Measurements from ENCODE around the gene IL22RA2.
"Not testable (repeated sequence)": the region's sequence is repeated elsewhere in the genome, so short reads cannot be mapped to it uniquely, and the experiment has no call there.

The IL22RA2 gene

DNA sequence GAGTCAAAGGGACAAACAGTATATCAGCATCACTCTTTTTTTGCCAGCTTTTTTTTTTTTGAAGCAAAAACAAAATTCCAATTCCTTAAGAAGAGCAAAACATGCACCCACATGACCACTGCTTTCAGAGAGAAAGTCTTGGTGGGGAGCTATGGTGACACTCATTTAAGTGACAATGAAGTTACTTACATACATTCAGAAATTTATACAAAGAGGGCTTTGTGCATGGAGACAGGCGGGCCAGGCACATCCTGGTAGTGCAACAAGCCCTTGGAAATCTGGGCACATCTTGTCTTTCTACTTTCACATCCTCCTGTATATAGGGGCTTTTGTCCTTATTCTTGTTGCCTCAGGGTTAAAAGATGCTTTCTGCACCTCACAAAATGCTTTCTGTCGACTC, 55.9 kb downstream of the IL22RA2 start:
- DNase-seq (ENCODE audit: low read depth): no peak
- TF ChIP-seq, protein P1, sequence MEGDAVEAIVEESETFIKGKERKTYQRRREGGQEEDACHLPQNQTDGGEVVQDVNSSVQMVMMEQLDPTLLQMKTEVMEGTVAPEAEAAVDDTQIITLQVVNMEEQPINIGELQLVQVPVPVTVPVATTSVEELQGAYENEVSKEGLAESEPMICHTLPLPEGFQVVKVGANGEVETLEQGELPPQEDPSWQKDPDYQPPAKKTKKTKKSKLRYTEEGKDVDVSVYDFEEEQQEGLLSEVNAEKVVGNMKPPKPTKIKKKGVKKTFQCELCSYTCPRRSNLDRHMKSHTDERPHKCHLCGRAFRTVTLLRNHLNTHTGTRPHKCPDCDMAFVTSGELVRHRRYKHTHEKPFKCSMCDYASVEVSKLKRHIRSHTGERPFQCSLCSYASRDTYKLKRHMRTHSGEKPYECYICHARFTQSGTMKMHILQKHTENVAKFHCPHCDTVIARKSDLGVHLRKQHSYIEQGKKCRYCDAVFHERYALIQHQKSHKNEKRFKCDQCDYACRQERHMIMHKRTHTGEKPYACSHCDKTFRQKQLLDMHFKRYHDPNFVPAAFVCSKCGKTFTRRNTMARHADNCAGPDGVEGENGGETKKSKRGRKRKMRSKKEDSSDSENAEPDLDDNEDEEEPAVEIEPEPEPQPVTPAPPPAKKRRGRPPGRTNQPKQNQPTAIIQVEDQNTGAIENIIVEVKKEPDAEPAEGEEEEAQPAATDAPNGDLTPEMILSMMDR (IDR thresholded peaks at IDR 0.05; ENCODE audit: low read depth, low read length, missing control alignments): no peak
- H3K4me3 ChIP-seq (ENCODE audit: low read depth, low read length): no peak overlapping the region

DNA sequence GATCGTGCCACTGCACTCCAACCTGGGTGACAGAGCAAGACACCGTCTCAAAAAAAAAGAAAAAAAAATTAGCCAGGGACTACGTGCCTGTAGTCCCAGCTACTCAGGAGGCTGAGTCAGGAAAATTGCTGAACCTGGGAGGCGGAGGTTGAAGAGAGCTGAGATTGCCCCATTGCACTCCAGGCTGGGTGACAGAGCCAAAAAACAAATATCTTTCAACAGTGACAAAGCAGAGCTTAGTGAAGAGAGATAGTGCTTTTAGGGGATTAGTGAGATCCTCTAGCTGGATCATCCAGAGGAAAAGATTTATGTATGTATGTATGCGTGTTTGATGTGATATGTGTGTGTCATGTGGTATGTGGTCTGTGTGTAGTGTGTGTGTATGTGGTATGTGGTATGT, 56.6 kb downstream of the IL22RA2 start:
- no peak for DNase-seq (ENCODE audit: low read depth)
- TF ChIP-seq, protein P1 (IDR thresholded peaks at IDR 0.05; ENCODE audit: low read depth, low read length, missing control alignments): no peak
- no peak overlapping the region for H3K4me3 ChIP-seq (ENCODE audit: low read depth, low read length)

DNA sequence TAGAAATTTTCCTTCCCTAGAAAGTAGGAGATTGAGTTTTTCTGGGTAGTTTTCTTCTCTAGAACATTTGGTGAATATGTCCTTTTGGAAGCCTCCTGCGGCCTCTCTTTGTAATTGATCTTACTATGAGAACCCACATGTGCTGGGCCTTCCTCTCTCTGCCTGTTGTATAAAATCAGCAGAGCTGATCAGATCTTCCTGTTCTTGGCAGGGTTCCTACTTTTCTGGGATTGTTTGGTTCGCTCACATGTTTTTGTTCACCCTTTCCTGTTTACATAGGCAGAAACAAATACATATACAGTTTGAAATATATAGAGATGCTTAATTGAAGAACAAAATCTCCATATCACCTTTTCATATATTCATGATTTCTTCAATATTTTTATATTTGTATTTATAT, 57.8 kb downstream of the IL22RA2 start:
- TF ChIP-seq, protein P1 (IDR thresholded peaks at IDR 0.05; ENCODE audit: low read depth, low read length, missing control alignments): no peak
- H3K4me3 ChIP-seq (ENCODE audit: low read depth, low read length): no peak overlapping the region
- DNase-seq (ENCODE audit: low read depth): no peak

DNA sequence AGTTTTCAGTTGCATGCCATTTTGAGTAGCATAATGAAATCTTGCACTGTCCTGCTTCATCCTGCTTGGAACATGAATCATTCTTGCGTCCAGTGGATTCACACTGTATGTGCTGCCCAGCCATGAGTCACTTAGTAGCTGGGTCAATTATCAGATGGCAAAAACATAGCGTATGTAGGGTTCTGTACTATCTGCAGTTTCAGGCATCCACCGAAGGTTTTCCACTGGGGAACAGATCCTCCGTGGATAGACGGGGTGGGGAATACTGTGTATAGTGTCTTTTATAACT, 61.4 kb downstream of the IL22RA2 start:
- H3K4me3 ChIP-seq (ENCODE audit: low read depth, low read length): no peak overlapping the region
- DNase-seq (ENCODE audit: low read depth): no peak
- TF ChIP-seq, protein P1 (IDR thresholded peaks at IDR 0.05; ENCODE audit: low read depth, low read length, missing control alignments): no peak

DNA sequence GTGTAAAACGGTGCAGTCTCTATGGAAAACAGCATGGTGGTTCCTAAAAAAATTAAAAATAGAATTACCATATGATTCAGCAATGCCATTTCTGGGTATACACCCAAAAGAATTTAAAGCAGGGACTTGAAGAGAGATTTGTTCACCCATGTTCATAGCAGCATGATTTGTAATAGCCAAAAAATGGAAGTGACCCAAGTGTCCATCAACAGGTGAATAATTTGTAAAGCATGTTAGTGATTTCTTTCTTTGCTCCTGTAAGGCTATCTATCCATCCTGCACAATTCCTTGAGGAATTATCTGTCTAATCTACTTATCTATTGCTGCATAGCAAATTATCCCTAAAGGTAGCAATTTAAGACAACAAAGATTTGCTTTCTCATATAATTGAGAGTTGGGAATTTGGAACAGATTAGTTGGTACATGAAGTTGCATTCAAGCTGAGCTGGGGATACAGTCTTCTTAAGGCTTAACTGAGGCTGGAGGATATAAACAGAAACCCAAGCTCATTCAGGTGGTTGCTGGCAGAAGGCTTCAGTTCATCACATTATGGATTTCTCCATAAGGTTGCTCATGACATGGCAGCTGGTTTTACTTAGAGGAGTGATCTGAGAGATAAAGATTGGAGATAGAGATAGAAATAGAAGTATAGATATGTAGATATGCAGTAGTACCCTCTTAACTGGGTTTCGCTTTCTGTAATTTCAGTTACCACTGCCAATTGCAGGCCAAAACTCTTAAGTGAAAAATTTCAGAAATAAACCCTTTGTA, 62.0 kb downstream of the IL22RA2 start:
- TF ChIP-seq, protein P1 (IDR thresholded peaks at IDR 0.05; ENCODE audit: low read depth, low read length, missing control alignments): no peak
- DNase-seq (ENCODE audit: low read depth): no peak

DNA sequence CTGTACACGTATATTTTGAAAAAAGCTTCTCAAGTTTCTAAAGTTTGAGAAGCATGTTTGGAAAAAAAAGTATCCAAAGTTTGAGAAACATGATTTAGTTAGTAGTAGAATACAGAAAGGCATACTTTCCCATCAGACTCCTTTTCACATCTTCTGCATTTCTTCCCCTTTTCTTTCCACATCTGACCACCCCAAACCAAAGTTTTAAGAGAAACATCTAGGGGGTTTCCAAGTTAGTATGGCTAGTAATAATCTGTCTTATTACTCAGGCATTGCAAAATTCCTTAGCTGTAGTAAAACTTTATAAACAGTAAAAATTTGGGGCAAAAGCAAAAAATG, 65.7 kb downstream of the IL22RA2 start:
- TF ChIP-seq, protein P1 (IDR thresholded peaks at IDR 0.05; ENCODE audit: low read depth, low read length, missing control alignments): no peak
- H3K4me3 ChIP-seq (ENCODE audit: low read depth, low read length): no peak overlapping the region
- DNase-seq (ENCODE audit: low read depth): no peak

More for the DNA sequence above, 62.0 kb downstream of the IL22RA2 start:
- H3K4me3 ChIP-seq (ENCODE audit: low read depth, low read length): no peak overlapping the region

DNA sequence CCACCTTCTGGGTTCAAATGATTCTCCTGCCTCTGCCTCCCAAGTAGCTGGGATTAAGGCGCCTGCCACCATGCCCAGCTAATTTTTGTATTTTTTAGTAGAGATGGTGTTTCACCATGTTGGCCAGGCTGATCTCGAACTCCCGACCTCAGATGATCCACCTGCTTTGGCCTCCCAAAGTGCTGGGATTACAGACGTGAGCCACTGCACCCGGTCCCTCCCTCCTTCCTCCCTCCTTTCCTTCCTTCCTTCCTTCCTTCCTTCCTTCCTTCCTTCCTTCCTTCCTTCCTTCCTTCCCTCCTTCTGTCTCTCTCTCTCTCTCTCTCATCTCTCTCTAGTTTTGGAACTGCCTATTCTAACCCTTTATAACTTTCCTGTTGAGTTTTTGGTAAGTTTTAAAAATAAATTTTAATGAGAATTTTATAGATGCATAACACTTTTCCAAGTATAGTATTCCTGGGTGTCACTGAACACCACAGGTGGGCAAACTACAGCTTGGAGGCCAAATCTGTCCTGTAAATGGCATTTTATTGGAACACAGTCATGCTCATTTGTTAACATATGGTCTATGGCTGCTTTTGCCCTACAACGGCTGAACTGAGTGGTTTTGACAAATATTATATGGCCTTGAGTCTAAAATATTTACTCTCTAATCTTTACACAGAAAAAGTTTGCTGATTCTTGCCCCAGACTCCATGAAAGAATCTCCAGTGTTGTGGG, 66.2 kb downstream of the IL22RA2 start:
- DNase-seq (ENCODE audit: low read depth): not testable (repeated sequence)

More for the DNA sequence above, 66.2 kb downstream of the IL22RA2 start:
- not testable (repeated sequence) for H3K4me3 ChIP-seq (ENCODE audit: low read depth, low read length)

Data from GM12864 (cell line).